Small intestine (tissue), 7 donors: ENCODE data around the gene NFIX. TPM values are rescaled to one million over a fixed set of nuclear protein-coding genes. Genes with fewer than 3 reads are reported as not detected.

Experiments used
- DNase-seq, 2 donors: peaks; one replicate each; pipeline versions ENCODE4 v3.0.0 to v3.0.0-alpha.2; 2013
- FAIRE-seq: peaks from 2 replicates; lab custom pipeline; 2012; peaks lifted over from hg19 to GRCh38; lab: Jason Lieb, UNC
- H3K27ac ChIP-seq, 3 donors: one replicate each; pipeline ENCODE4 v1.5.1; 2013; ENCODE audit warnings: low read length in 2 of 3, mild to moderate bottlenecking in 2 of 3, control low read depth in 1 of 3, inconsistent platforms in 1 of 3, low read depth in 1 of 3, moderate library complexity in 1 of 3
- H3K27me3 ChIP-seq, 3 donors: one replicate each; pipeline ENCODE4 v1.6.1; 2013; ENCODE audit warnings: low read length in 3 of 3, inconsistent platforms in 1 of 3; ENCODE audit not compliant: control insufficient read depth in 3 of 3, insufficient read depth in 3 of 3
- H3K36me3 ChIP-seq, 3 donors: one replicate each; pipeline ENCODE4 v1.6.1; 2013; ENCODE audit warnings: low read length in 3 of 3, inconsistent platforms in 1 of 3, low read depth in 1 of 3, mild to moderate bottlenecking in 1 of 3, moderate library complexity in 1 of 3; ENCODE audit not compliant: control insufficient read depth in 3 of 3, insufficient read depth in 2 of 3
- H3K4me1 ChIP-seq, 3 donors: one replicate each; pipeline ENCODE4 v1.6.1; 2013; ENCODE audit warnings: low read length in 2 of 3, inconsistent platforms in 1 of 3, low read depth in 1 of 3, mild to moderate bottlenecking in 1 of 3, moderate library complexity in 1 of 3; ENCODE audit not compliant: control insufficient read depth in 3 of 3, insufficient read depth in 2 of 3
- H3K4me3 ChIP-seq, 3 donors: one replicate each; pipeline ENCODE4 v1.5.1; 2013; ENCODE audit warnings: low read length in 3 of 3, control low read depth in 1 of 3, inconsistent platforms in 1 of 3, low read depth in 1 of 3, mild to moderate bottlenecking in 1 of 3, moderate library complexity in 1 of 3
- H3K9me3 ChIP-seq, 2 donors: one replicate each; pipeline ENCODE4 v1.6.1; 2013; ENCODE audit warnings: low read depth in 1 of 2, low read length in 1 of 2; ENCODE audit not compliant: control insufficient read depth in 2 of 2, insufficient read depth in 1 of 2
- WGBS, 3 donors: extraction: QIAGEN DNeasy Blood & Tissue Kit; methylation state at CpG; one replicate each; pipeline ENCODE4 v1.1.7; 2013; 5-methylcytosine and 5-hydroxymethylcytosine counted together
- polyA plus RNA-seq, 4 donors: library from polyadenylated mRNA; stranded (reverse) in 3 of 4; unstranded in 1 of 4; fragments of 200-250 nt in 3 of 4; fragments of 120-200 nt in 1 of 4; gene quantifications; one replicate each; pipeline versions ENCODE4 v1.2.1 to v1.2.3, GENCODE V29; 2013
- donor health status: healthy with polysubstance abuse.
- donor health status: control.
- donor health status: control.
- donor health status: Bipolar disorder and iron deficiency.
- donor health status: healthy.

NFIX gene
- polyA plus RNA-seq, 4 donors = 2.9 to 31.4 (median 10.0) TPM

- H3K4me1 ChIP-seq = peaks cover 3 to 27% (median 5%) of the 10 kb centered on the region in 3 donors
- H3K9me3 ChIP-seq = peaks cover 0 to 4% of the 10 kb centered on the region in 2 donors
- peaks cover 0 to 9% (median 0%) of the 10 kb centered on the region in 3 donors for H3K36me3 ChIP-seq
- no peak overlapping the region for H3K4me3 ChIP-seq
- no peak overlapping the region for H3K27ac ChIP-seq
- FAIRE-seq = no peak
- H3K27me3 ChIP-seq = peaks cover 0 to 79% (median 0%) of the 10 kb centered on the region in 3 donors
- no peak for DNase-seq
- 67 to 77% (median 70%) methylated on average over 3 of the region's 3 CpGs for WGBS, 3 donors
Observed at GRCh38 chr19:13028027-13028426, 32.8 kb downstream of the NFIX start.

GRCh38 chr19:13029301-13029880, 34.1 kb downstream of the NFIX start:
- DNase-seq (no peak), FAIRE-seq (no peak)
- peaks cover 0 to 3% of the 10 kb centered on the region in 2 donors for H3K9me3 ChIP-seq
- no peak overlapping the region for H3K4me3 ChIP-seq
- WGBS, 3 donors = 75 to 82% (median 78%) methylated on average over 9 of the region's 9 CpGs
- H3K4me1 ChIP-seq = peaks cover 3 to 35% (median 12%) of the 10 kb centered on the region in 3 donors
- no peak overlapping the region for H3K27ac ChIP-seq
- peaks cover 0 to 66% (median 0%) of the 10 kb centered on the region in 3 donors for H3K27me3 ChIP-seq
- peaks cover 0 to 9% (median 0%) of the 10 kb centered on the region in 3 donors for H3K36me3 ChIP-seq

- H3K36me3 ChIP-seq = peaks cover 0 to 9% (median 0%) of the 10 kb centered on the region in 3 donors
- no peaks in the 10 kb centered on the region for H3K9me3 ChIP-seq
- H3K27ac ChIP-seq = no peak overlapping the region
- no peak overlapping the region for H3K4me3 ChIP-seq
- FAIRE-seq (no peak), DNase-seq (peak in 1 of 2 donors; percentile 52)
- peaks cover 0 to 61% (median 0%) of the 10 kb centered on the region in 3 donors for H3K27me3 ChIP-seq
- 54 to 68% (median 59%) methylated on average over 10 of the region's 10 CpGs for WGBS, 3 donors
- peaks cover 4 to 33% (median 12%) of the 10 kb centered on the region in 3 donors for H3K4me1 ChIP-seq
Observed at GRCh38 chr19:13029893-13030292, 34.6 kb downstream of the NFIX start.

GRCh38 chr19:13031917-13032623, 36.8 kb downstream of the NFIX start:
- no peaks in the 10 kb centered on the region for H3K9me3 ChIP-seq
- no peak for FAIRE-seq
- H3K4me3 ChIP-seq = no peak overlapping the region
- WGBS, 3 donors = 28 to 57% (median 32%) methylated on average over 12 of the region's 12 CpGs
- peak overlapping the region in 1 of 3 donors; percentile 51 for H3K27ac ChIP-seq
- peaks cover 10 to 30% (median 17%) of the 10 kb centered on the region in 3 donors for H3K4me1 ChIP-seq
- H3K27me3 ChIP-seq = peaks cover 0 to 47% (median 0%) of the 10 kb centered on the region in 3 donors
- no peak for DNase-seq
- H3K36me3 ChIP-seq = peaks cover 0 to 9% (median 0%) of the 10 kb centered on the region in 3 donors

GRCh38 chr19:13032837-13033236, 37.6 kb downstream of the NFIX start:
- peaks cover 0 to 6% (median 0%) of the 10 kb centered on the region in 3 donors for H3K36me3 ChIP-seq
- no peak for FAIRE-seq
- peaks cover 12 to 32% (median 17%) of the 10 kb centered on the region in 3 donors for H3K4me1 ChIP-seq
- H3K9me3 ChIP-seq = no peaks in the 10 kb centered on the region
- H3K27ac ChIP-seq = no peak overlapping the region
- no peak for DNase-seq
- no peak overlapping the region for H3K4me3 ChIP-seq
- H3K27me3 ChIP-seq = peaks cover 0 to 44% (median 0%) of the 10 kb centered on the region in 3 donors
- WGBS, 3 donors = 79 to 87% (median 83%) methylated on average over 13 of the region's 13 CpGs

GRCh38 chr19:13033244-13033643, 38.0 kb downstream of the NFIX start:
- peaks cover 12 to 32% (median 17%) of the 10 kb centered on the region in 3 donors for H3K4me1 ChIP-seq
- FAIRE-seq = no peak
- peaks cover 0 to 43% (median 0%) of the 10 kb centered on the region in 3 donors for H3K27me3 ChIP-seq
- 63 to 80% (median 76%) methylated on average over 1 of the region's 1 CpG for WGBS, 3 donors
- peak overlapping the region in 2 of 3 donors; percentile 42 to 90 for H3K27ac ChIP-seq
- H3K36me3 ChIP-seq = peaks cover 0 to 6% (median 0%) of the 10 kb centered on the region in 3 donors
- H3K9me3 ChIP-seq = no peaks in the 10 kb centered on the region
- no peak overlapping the region for H3K4me3 ChIP-seq
- DNase-seq = no peak

- DNase-seq = peak; percentile 77 to 96
- Histone ChIP-seq H3K36me3 (peaks cover 0 to 3% (median 0%) of the 10 kb centered on the region in 3 donors), H3K9me3 (no peaks in the 10 kb centered on the region), H3K4me3 (no peak overlapping the region), H3K4me1 (peaks cover 15 to 32% (median 17%) of the 10 kb centered on the region in 3 donors), H3K27me3 (peaks cover 0 to 37% (median 0%) of the 10 kb centered on the region in 3 donors), H3K27ac (peak overlapping the region in 2 of 3 donors; percentile 84 to 90)
- no peak for FAIRE-seq
- 8 to 41% (median 28%) methylated on average over 8 of the region's 8 CpGs for WGBS, 3 donors
Observed at GRCh38 chr19:13033819-13034611, 38.7 kb downstream of the NFIX start.

- H3K4me1 ChIP-seq = peaks cover 15 to 32% (median 17%) of the 10 kb centered on the region in 3 donors
- H3K4me3 ChIP-seq = no peak overlapping the region
- FAIRE-seq = no peak
- H3K27me3 ChIP-seq = peaks cover 0 to 32% (median 0%) of the 10 kb centered on the region in 3 donors
- peak overlapping the region in 2 of 3 donors; percentile 69 to 78 for H3K27ac ChIP-seq
- no peaks in the 10 kb centered on the region for H3K9me3 ChIP-seq
- 19 to 59% (median 39%) methylated on average over 8 of the region's 8 CpGs for WGBS, 3 donors
- peaks cover 0 to 2% (median 0%) of the 10 kb centered on the region in 3 donors for H3K36me3 ChIP-seq
- DNase-seq = no peak
Observed at GRCh38 chr19:13034636-13035035, 39.4 kb downstream of the NFIX start.
